ENCODE results near the gene DDX10.
"Not testable (repeated sequence)": the region's sequence is repeated elsewhere in the genome, so short reads cannot be mapped to it uniquely, and the experiment has no call there.

The DDX10 gene

GRCh38 chr11:108775324-108775723, 110.5 kb downstream of the DDX10 start:
- DNase-seq (ENCODE audit: low spot score) = no peak

GRCh38 chr11:108779147-108779546, 114.3 kb downstream of the DDX10 start:
- not testable (repeated sequence) for DNase-seq (ENCODE audit: low spot score)

GRCh38 chr11:108780119-108780518, 115.2 kb downstream of the DDX10 start:
- no peak for DNase-seq (ENCODE audit: low spot score)

- no peak for DNase-seq (ENCODE audit: low spot score)
These were observed 117.1 kb downstream of the DDX10 start for GRCh38 chr11:108781946-108782345.

GRCh38 chr11:108786281-108786990, 121.6 kb downstream of the DDX10 start:
- DNase-seq (ENCODE audit: low spot score) = no peak

GRCh38 chr11:108787105-108787504, 122.2 kb downstream of the DDX10 start:
- no peak for DNase-seq (ENCODE audit: low spot score)

- DNase-seq (ENCODE audit: low spot score) = no peak
These were observed 123.8 kb downstream of the DDX10 start for GRCh38 chr11:108788565-108789199.

GRCh38 chr11:108790501-108791299, 125.8 kb downstream of the DDX10 start:
- DNase-seq (ENCODE audit: low spot score) = no peak

GRCh38 chr11:108793138-108793537, 128.3 kb downstream of the DDX10 start:
- no peak for DNase-seq (ENCODE audit: low spot score)

- DNase-seq (ENCODE audit: low spot score) = no peak
These were observed 128.7 kb downstream of the DDX10 start for GRCh38 chr11:108793611-108794010.

GRCh38 chr11:108796551-108796950, 131.7 kb downstream of the DDX10 start:
- no peak for DNase-seq (ENCODE audit: low spot score)

- DNase-seq (ENCODE audit: low spot score) = no peak
These were observed 132.8 kb downstream of the DDX10 start for GRCh38 chr11:108797578-108798100.

GRCh38 chr11:108802492-108802891, 137.6 kb downstream of the DDX10 start:
- no peak for DNase-seq (ENCODE audit: low spot score)

- DNase-seq (ENCODE audit: low spot score) = no peak
These were observed 138.9 kb downstream of the DDX10 start for GRCh38 chr11:108803776-108804175.

GRCh38 chr11:108804511-108804910, 139.6 kb downstream of the DDX10 start:
- DNase-seq (ENCODE audit: low spot score) = no peak

GRCh38 chr11:108805030-108805429, 140.2 kb downstream of the DDX10 start:
- no peak for DNase-seq (ENCODE audit: low spot score)

GRCh38 chr11:108807262-108807661, 142.4 kb downstream of the DDX10 start:
- no peak for DNase-seq (ENCODE audit: low spot score)

GRCh38 chr11:108813086-108813485, 148.2 kb downstream of the DDX10 start:
- DNase-seq (ENCODE audit: low spot score) = no peak

- no peak for DNase-seq (ENCODE audit: low spot score)
These were observed 153.1 kb downstream of the DDX10 start for GRCh38 chr11:108817976-108818375.

GRCh38 chr11:108818971-108819370, 154.1 kb downstream of the DDX10 start:
- DNase-seq (ENCODE audit: low spot score) = no peak

- DNase-seq (ENCODE audit: low spot score) = no peak
These were observed 155.1 kb downstream of the DDX10 start for GRCh38 chr11:108819957-108820356.

- not testable (repeated sequence) for DNase-seq (ENCODE audit: low spot score)
These were observed 159.1 kb downstream of the DDX10 start for GRCh38 chr11:108823960-108824359.

GRCh38 chr11:108824545-108824944, 159.7 kb downstream of the DDX10 start:
- DNase-seq (ENCODE audit: low spot score) = no peak
